ENCODE results near the gene ZNF24.

The ZNF24 gene

GRCh38 chr18:35352283-35352682 is 8.1 kb upstream of the ZNF24 start:
- DNase-seq, result no peak

DNA sequence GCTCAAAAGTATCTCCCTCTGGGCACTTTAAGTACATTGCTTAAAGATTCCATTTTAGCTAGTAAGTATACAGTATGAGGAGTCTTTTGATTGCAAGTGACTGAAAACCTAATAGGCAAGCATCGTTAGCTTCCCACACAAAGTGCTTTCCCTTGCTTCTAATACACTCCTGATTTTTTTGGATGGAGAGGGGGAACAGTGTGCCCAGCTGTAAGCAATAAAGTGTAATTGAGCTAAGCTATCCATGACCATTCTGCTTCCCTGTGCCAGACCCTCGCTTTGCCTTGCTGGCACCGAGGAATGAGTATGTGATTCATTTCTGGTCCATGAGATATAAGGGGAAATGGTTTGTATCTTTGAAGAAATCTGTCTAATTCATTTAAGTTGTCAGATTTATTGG is 3.8 kb upstream of the ZNF24 start:
- DNase-seq, result no peak

DNA sequence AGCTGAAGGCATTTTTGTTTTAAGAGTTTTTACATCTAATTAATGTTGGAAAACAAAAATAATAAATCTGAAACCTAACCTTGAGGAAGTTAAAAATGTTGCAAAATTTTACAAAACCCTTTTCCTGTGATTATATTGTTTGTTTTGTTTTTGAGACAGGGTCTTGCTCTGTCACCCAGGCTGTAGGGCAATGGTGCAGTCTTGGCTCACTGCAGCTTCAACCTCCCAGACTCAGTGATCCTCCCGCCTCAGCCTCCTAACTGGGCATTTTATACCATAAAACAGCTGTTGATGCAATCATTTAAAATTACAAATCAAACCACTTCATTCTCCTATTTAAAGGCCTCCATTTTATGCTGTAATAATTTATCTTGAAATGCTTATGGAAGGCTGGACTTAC is 1.7 kb upstream of the ZNF24 start:
- DNase-seq, result no peak

- no peak for DNase-seq
These were observed 1.3 kb upstream of the ZNF24 start for GRCh38 chr18:35345460-35345921.

- DNase-seq, result no peak
These were observed 678 bp upstream of the ZNF24 start for GRCh38 chr18:35344736-35345459.

GRCh38 chr18:35343488-35343935 is 708 bp downstream of the ZNF24 start:
- peak; percentile 25 for DNase-seq

DNA sequence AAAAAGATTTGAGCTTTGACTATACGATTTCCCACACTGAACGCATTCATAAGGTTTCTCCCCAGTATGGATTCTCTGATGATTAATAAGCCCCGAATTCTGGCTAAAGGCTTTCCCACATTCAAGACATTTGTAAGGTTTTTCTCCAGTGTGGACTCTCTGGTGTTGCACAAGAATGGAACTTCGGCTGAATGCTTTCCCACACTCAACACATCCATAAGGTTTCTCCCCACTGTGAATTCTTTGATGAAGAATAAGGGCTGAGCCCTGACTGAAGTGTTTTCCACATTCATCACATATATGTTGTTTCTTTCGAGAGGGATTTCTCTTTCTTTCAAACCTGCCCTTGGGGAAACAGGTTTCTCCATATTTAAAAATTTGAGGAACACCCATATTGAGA is 6.9 kb downstream of the ZNF24 start:
- no peak for DNase-seq

GRCh38 chr18:35335866-35336265 is 8.4 kb downstream of the ZNF24 start:
- DNase-seq, result no peak

GRCh38 chr18:35334821-35335220 is 9.4 kb downstream of the ZNF24 start:
- DNase-seq, result no peak

- DNase-seq, result no peak
These were observed 10.0 kb downstream of the ZNF24 start for GRCh38 chr18:35334212-35334611.

DNA sequence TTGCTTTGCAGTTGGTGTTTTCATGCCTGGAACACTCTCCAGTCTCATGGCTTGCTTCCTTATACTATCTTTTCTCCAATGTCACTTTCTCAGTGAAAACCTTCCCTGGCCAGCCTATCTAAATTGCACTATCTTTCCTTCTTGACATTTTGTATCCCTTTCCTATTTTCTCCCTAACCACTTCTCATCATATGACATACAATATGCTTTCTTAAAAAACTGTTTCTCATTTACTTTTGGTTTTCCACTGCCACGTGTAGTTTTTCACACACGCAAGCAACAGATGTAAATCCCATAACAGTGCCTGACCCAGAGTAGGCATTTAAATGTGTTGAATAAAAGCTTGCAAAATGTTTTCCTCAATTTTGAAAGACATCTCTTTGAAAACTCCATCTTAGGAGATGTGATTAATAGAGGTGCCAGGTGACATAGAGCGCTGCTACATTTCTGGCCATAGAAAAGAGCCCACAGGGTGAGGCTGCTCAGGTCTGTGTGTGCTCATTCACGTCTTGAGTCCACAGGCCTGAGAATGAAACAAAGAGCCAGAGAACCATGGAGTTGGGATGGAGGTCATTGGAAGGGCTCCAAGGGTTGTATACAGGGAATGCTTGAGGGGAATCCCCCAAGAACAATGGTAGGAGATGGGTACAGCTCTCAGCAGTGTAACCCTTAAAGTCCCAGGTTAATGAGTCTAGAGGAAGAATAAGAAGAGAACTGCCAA is 12.7 kb downstream of the ZNF24 start:
- DNase-seq, result no peak

DNA sequence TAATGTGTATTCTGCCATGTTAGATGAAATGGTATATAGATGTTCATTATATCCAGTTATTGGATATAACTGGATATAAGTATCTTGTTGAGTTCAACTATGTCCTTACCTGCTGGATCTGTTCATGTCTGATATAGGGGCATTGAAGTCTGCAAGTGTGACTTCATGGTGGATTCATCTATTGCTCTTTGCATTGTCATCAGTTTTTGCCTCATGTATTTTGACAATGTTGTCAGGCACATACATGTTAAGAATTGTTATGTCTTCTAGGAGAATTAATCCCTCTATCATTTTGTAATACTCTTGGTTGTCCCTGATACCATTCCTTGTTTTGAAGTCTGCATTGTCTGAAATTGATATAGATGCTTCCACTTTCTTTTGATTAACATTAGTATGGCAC is 15.4 kb downstream of the ZNF24 start:
- no peak for DNase-seq

DNA sequence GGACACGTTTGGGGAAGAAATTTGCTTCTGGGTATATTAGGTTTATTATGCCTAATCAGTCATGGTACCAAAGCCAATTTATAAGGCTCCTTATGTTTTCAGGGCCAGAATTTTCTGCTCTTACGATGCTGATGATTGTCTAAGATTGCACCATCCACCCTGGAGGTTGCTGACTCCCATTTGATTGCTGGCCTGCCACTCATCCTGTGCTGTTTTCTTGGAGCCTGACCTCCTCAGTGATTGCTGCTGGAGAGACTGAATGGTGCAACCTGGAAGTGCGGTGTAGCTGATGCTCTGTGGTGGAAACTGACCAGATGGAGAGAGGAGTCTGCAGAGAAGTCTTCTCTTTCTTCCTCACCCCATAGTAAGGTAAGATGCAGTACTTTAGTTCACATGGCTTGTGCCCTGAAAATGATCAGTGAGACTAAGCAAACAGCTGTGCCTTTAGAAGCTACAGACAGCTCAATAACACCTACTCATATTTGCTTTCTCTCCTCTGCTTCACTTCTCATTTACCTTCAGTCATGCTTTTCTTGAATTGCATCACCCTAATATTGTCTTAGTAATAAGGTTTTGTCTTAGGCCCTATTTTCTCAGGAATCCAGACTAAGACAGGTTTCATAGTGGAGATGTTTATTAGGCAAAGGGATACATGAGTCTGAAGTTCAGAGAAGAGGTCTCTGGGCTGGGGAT is 17.4 kb downstream of the ZNF24 start:
- no peak for DNase-seq

- DNase-seq, result no peak
These were observed 19.1 kb downstream of the ZNF24 start for GRCh38 chr18:35324926-35325655.

- DNase-seq, result no peak
These were observed 21.4 kb downstream of the ZNF24 start for GRCh38 chr18:35322486-35323458.

GRCh38 chr18:35311496-35311895 is 32.7 kb downstream of the ZNF24 start:
- no peak for DNase-seq

GRCh38 chr18:35306588-35307250 is 37.5 kb downstream of the ZNF24 start:
- DNase-seq, result no peak

GRCh38 chr18:35303610-35304009 is 40.6 kb downstream of the ZNF24 start:
- DNase-seq, result no peak

DNA sequence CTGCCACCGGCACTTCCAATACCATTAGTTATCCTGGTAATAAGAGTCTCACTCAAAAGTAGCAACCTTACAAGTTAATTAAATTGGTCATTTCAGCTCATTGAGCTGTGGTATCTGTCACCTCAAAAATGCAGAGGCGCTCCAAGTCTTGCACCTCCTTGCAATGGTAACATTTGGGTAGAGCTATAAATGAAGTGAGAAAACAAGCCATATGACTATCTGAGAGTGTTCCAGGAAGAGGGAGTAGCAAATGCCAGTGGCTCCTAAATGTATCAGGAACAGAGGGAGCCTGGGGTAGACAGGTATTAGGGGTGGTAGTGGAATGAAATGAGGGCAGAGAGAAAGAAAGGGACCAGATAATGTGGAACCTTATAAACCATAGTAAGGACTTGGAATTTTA is 48.2 kb downstream of the ZNF24 start:
- no peak for DNase-seq

GRCh38 chr18:35291166-35291565 is 53.1 kb downstream of the ZNF24 start:
- no peak for DNase-seq

- peak; percentile 77 for DNase-seq
These were observed 54.0 kb downstream of the ZNF24 start, which contains the start of gene ZSCAN30 for GRCh38 chr18:35290094-35290735. Gene ZSCAN30, minus strand, starts transcription at chr18:35290229. Its CDS starts 25,877 bp downstream, at chr18:35264352.
